OCI-LY7 (cell line): ENCODE results near the gene CAND2. TPM values are rescaled to one million over a fixed set of nuclear protein-coding genes. Genes with fewer than 3 reads are reported as not detected.
"Not testable (repeated sequence)": the region's sequence is repeated elsewhere in the genome, so short reads cannot be mapped to it uniquely, and the experiment has no call there.

Source experiments
- BruUV-seq: library from RNA; stranded (reverse); fragments of 400-500 nt; replicated peaks from 2 replicates; lab custom pipeline; 2021; lab: Mats Ljungman, UMichigan
- CTCF ChIA-PET: fragments of 300-600 bp; sonication (Branson Sonifier 250); formaldehyde crosslinking; loops from one replicate; lab custom pipeline; 2022; ENCODE audit warnings: antibody characterized with exemption; ENCODE audit not compliant: unreplicated experiment; lab: Charles Lee
- POLR2A ChIA-PET: fragments of 300-600 bp; sonication (Branson Sonifier 250); formaldehyde crosslinking; loops from one replicate; lab custom pipeline; 2022; ENCODE audit warnings: antibody characterized with exemption; lab: Charles Lee
- DNase-seq: peaks from one replicate; pipeline ENCODE4 v3.0.0-alpha.2; 2015; ENCODE audit warnings: low spot score
- H2AFZ ChIP-seq: fragments of 200-600 bp; sonication (generic), shearing (Covaris generic); 2 replicates; pipeline ENCODE4 v1.6.1; 2014; ENCODE audit warnings: mild to moderate bottlenecking, antibody characterized with exemption, low read length, moderate library complexity
- H3K27ac ChIP-seq: fragments of 200-600 bp; sonication (generic); 2 replicates; pipeline ENCODE4 v1.5.1; 2014; ENCODE audit warnings: mixed run types, low read depth, mild to moderate bottlenecking, moderate library complexity, low read length, inconsistent platforms; ENCODE audit not compliant: poor library complexity, severe bottlenecking
- H3K36me3 ChIP-seq: fragments of 200-600 bp; sonication (generic); 2 replicates; pipeline ENCODE4 v1.6.1; 2014; ENCODE audit warnings: mild to moderate bottlenecking, antibody characterized with exemption, low read length, moderate library complexity, mixed read lengths; ENCODE audit not compliant: insufficient read depth
- H3K4me1 ChIP-seq: fragments of 200-600 bp; sonication (generic); 2 replicates; pipeline ENCODE4 v1.5.1; 2014; ENCODE audit warnings: mild to moderate bottlenecking, low read length; ENCODE audit not compliant: insufficient read depth, poor library complexity, severe bottlenecking
- H3K4me2 ChIP-seq: fragments of 200-600 bp; sonication (generic); 2 replicates; pipeline ENCODE4 v1.6.1; 2014; ENCODE audit warnings: mild to moderate bottlenecking, low read length
- H3K4me3 ChIP-seq: fragments of 200-600 bp; sonication (generic); 2 replicates; pipeline ENCODE4 v1.5.1; 2014; ENCODE audit warnings: mild to moderate bottlenecking, low read depth, low read length; ENCODE audit not compliant: poor library complexity, severe bottlenecking
- H3K79me2 ChIP-seq: fragments of 200-600 bp; sonication (generic); 2 replicates; pipeline ENCODE4 v1.6.1; 2016; ENCODE audit warnings: low read depth, mild to moderate bottlenecking, low read length, moderate library complexity, mixed read lengths; ENCODE audit not compliant: insufficient read depth
- H3K9me2 ChIP-seq: fragments of 200-600 bp; sonication (generic); 2 replicates; pipeline ENCODE4 v1.6.1; 2016; ENCODE audit warnings: mild to moderate bottlenecking, low read length, mixed read lengths; ENCODE audit not compliant: insufficient read depth
- H3K9me3 ChIP-seq: fragments of 200-600 bp; sonication (generic); 2 replicates; pipeline ENCODE4 v1.6.1; 2014; ENCODE audit warnings: mild to moderate bottlenecking, mixed run types, low read length, mixed read lengths
- H4K20me1 ChIP-seq: fragments of 200-600 bp; sonication (generic); 2 replicates; pipeline ENCODE4 v1.6.1; 2014; ENCODE audit warnings: mild to moderate bottlenecking, antibody characterized with exemption, low read length, moderate library complexity, mixed read lengths; ENCODE audit not compliant: insufficient read depth
- CTCF ChIP-seq: fragments of 200-600 bp; sonication (generic); conservative IDR thresholded peaks from 2 replicates; pipeline ENCODE4 v1.5.1; 2014; ENCODE audit warnings: mild to moderate bottlenecking, antibody characterized with exemption, low read length, moderate library complexity, mixed read lengths
- EZH2phosphoT487 ChIP-seq: fragments of 200-600 bp; sonication (generic); IDR thresholded peaks from 2 replicates; pipeline ENCODE4 v1.6.1; 2018; ENCODE audit warnings: low read depth, borderline replicate concordance, mild to moderate bottlenecking, mixed run types, antibody characterized with exemption, low read length, moderate library complexity, mixed read lengths
- intact Hi-C: fragments of 100-400 bp; cut with micrococcal nuclease; formaldehyde crosslinking; loops from one replicate; pipeline ENCODE4 v1.10.0; 2022; ENCODE audit not compliant: unreplicated experiment
- total RNA-seq, 2 experiments: library from RNA; depleted of rRNA in 1 of 2; stranded (reverse); fragments of >200 nt in 1 of 2; shearing (Covaris generic) in 1 of 2; gene quantifications; 2 replicates each; pipeline ENCODE4 v1.2.3, GENCODE V29; 2014 to 2022

CAND2 gene
- total RNA-seq, 2 experiments from 2014 or later = 4.1 to 11.0 TPM

GRCh38 chr3:12785096-12785495 is 11.4 kb upstream of the CAND2 start:
- intact Hi-C loops = loop anchor here (5.0 to 10.0 kb wide), 2 partner anchors 80 to 107 kb away; no protein-coding TSS in a partner anchor
- no peak overlapping the region for H3K4me2 ChIP-seq
- H3K4me3 ChIP-seq = no peak overlapping the region
- no peaks in the 10 kb centered on the region for H3K36me3 ChIP-seq
- H3K4me1 ChIP-seq = peaks cover 4% of the 10 kb centered on the region
- H3K9me3 ChIP-seq = no peaks in the 10 kb centered on the region
- no peaks in the 10 kb centered on the region for H3K79me2 ChIP-seq
- H2AFZ ChIP-seq = 0 out of 2 replicates have a peak overlapping the region, but pooled peaks have one; percentile 1
- no peak overlapping the region for H3K27ac ChIP-seq
- H4K20me1 ChIP-seq = no peaks in the 10 kb centered on the region
- BruUV-seq = no TSS peak
- no peak for DNase-seq
- ChIA-PET CTCF (no interaction called here), POLR2A (no interaction called here)
- H3K9me2 ChIP-seq = no peaks in the 10 kb centered on the region
- TF ChIP-seq EZH2phosphoT487 = no peak

- H3K9me3 ChIP-seq, BruUV-seq, H2AFZ ChIP-seq, H4K20me1 ChIP-seq, H3K4me2 ChIP-seq, H3K9me2 ChIP-seq, H3K79me2 ChIP-seq, H3K4me3 ChIP-seq, H3K27ac ChIP-seq, H3K36me3 ChIP-seq: not testable (repeated sequence)
- peaks cover 14% of the 10 kb centered on the region for H3K4me1 ChIP-seq
- peak; percentile 71 for TF ChIP-seq CTCF
- intact Hi-C loops = loop anchor here (5.0 to 10.0 kb wide), 2 partner anchors 83 to 105 kb away; no protein-coding TSS in a partner anchor
- DNase-seq = peak; percentile 65
- ChIA-PET CTCF (interaction anchor here (0.6 to 1.6 kb wide), 4 partner anchors 9 to 98 kb away, joined by 4 to 8 read pairs (median 4); partner anchors contain the start of genes CAND2, RPL32 and TMEM40), POLR2A (interaction anchor here (0.5 to 1.8 kb wide), 4 partner anchors 9 to 82 kb away, joined by 3 to 4 read pairs (median 4); no protein-coding TSS in a partner anchor)
Observed at GRCh38 chr3:12787346-12787745, 9.1 kb upstream of the CAND2 start.

- H2AFZ ChIP-seq, H3K36me3 ChIP-seq, BruUV-seq, H3K27ac ChIP-seq, H3K4me2 ChIP-seq, H3K9me2 ChIP-seq, H3K4me3 ChIP-seq, H3K79me2 ChIP-seq, DNase-seq, H3K9me3 ChIP-seq, H4K20me1 ChIP-seq: not testable (repeated sequence)
- peaks cover 14% of the 10 kb centered on the region for H3K4me1 ChIP-seq
- intact Hi-C loops = loop anchor here (5.0 to 10.0 kb wide), 2 partner anchors 83 to 104 kb away; no protein-coding TSS in a partner anchor
- ChIA-PET CTCF (interaction anchor here (0.5 to 1.6 kb wide), 5 partner anchors 9 to 124 kb away, joined by 4 to 8 read pairs (median 4); partner anchors contain the start of genes CAND2, RAF1, RPL32 and TMEM40), POLR2A (interaction anchor here (1.8 kb wide), 1 partner anchor 10 kb away, joined by 4 read pairs; no protein-coding TSS in a partner anchor)
Observed at GRCh38 chr3:12787967-12788690, 8.4 kb upstream of the CAND2 start.
